Lower leg skin (tissue), 3 donors: Measurements from ENCODE around the gene CAP2.

Experiments
- POLR2A ChIP-seq, 2 donors: fragments of 450-650 bp; IDR thresholded peaks; one replicate each; pipeline ENCODE4 v1.6.1; 2016 to 2017; ENCODE audit warnings: antibody characterized with exemption in 2 of 2, mild to moderate bottlenecking in 1 of 2, moderate library complexity in 1 of 2
- TF ChIP-seq, protein P1 (sequence below), 3 donors: fragments of 450-650 bp; IDR thresholded peaks; one replicate each; pipeline ENCODE4 v1.5.1; 2016; ENCODE audit warnings: antibody characterized with exemption in 3 of 3, mild to moderate bottlenecking in 3 of 3, moderate library complexity in 2 of 3

DNA sequence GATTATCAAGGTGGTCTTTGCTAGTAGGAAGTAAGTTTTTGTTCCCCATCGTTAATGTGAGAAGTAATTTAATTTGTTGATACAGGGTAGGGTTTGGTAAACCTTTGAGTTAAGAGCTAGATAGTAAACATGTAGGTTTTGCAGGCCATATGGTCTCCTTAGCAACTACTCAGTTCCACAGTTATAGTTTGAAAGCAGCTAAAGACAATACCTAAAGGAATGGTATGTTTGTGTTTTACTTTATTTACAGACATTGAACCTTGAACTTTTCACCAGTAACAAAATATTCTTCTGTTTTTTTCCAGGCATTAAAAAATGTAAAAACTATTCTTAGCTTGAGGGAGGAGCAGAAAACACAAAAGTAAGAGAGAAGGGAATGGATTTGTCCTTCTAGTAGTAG, 1.7 kb downstream of the CAP2 start:
- TF ChIP-seq, protein P1, sequence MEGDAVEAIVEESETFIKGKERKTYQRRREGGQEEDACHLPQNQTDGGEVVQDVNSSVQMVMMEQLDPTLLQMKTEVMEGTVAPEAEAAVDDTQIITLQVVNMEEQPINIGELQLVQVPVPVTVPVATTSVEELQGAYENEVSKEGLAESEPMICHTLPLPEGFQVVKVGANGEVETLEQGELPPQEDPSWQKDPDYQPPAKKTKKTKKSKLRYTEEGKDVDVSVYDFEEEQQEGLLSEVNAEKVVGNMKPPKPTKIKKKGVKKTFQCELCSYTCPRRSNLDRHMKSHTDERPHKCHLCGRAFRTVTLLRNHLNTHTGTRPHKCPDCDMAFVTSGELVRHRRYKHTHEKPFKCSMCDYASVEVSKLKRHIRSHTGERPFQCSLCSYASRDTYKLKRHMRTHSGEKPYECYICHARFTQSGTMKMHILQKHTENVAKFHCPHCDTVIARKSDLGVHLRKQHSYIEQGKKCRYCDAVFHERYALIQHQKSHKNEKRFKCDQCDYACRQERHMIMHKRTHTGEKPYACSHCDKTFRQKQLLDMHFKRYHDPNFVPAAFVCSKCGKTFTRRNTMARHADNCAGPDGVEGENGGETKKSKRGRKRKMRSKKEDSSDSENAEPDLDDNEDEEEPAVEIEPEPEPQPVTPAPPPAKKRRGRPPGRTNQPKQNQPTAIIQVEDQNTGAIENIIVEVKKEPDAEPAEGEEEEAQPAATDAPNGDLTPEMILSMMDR (IDR thresholded peaks at IDR 0.05), result no peak
- TF ChIP-seq POLR2A (IDR thresholded peaks at IDR 0.05), result no peak
